Measurements from ENCODE around the gene CPE. TPM values are rescaled to one million over a fixed set of nuclear protein-coding genes. Genes with fewer than 3 reads are reported as not detected.
A peak's percentile ranks its signal among the peaks of the same experiment; 100 is the strongest.

CPE gene
- total and polyA plus RNA-seq, 8 donors = 22.9 to 547 (median 104) TPM

- Histone ChIP-seq H3K27me3 (no peaks in the 10 kb centered on the region), H3K36me3 (no peaks in the 10 kb centered on the region), H3K27ac (no peak overlapping the region), H3K4me1 (no peaks in the 10 kb centered on the region), H3K9me3 (no peaks in the 10 kb centered on the region), H3K4me3 (no peak overlapping the region)
- no peak for DNase-seq
- ATAC-seq = no peak
- WGBS, 2 donors = 95 to 97% methylated on average over 4 of the region's 4 CpGs
- no peak for TF ChIP-seq CTCF (IDR thresholded peaks at IDR 0.05)
- no peak for FAIRE-seq
- intact Hi-C loops (cut with DNase I) = no loop called here
Measured at GRCh38 chr4:165403637-165404036, 24.8 kb downstream of the CPE start.

- Histone ChIP-seq H3K36me3 (no peaks in the 10 kb centered on the region), H3K27me3 (no peaks in the 10 kb centered on the region), H3K9me3 (no peaks in the 10 kb centered on the region), H3K4me3 (no peak overlapping the region), H3K4me1 (no peaks in the 10 kb centered on the region), H3K27ac (no peak overlapping the region)
- TF ChIP-seq CTCF (IDR thresholded peaks at IDR 0.05) = no peak
- DNase-seq = no peak
- intact Hi-C loops (cut with DNase I) = no loop called here
- ATAC-seq = no peak
- 92 to 94% methylated on average over 8 of the region's 8 CpGs for WGBS, 2 donors
- no peak for FAIRE-seq
Measured at GRCh38 chr4:165404080-165404479, 25.3 kb downstream of the CPE start.

GRCh38 chr4:165404696-165405095 is 25.9 kb downstream of the CPE start:
- H3K27me3 ChIP-seq = no peaks in the 10 kb centered on the region
- FAIRE-seq (no peak), DNase-seq (no peak), ATAC-seq (no peak)
- WGBS, 2 donors = 83 to 92% methylated on average over 4 of the region's 4 CpGs
- no peak overlapping the region for H3K27ac ChIP-seq
- no peak for TF ChIP-seq CTCF (IDR thresholded peaks at IDR 0.05)
- H3K4me1 ChIP-seq = no peaks in the 10 kb centered on the region
- H3K4me3 ChIP-seq = no peak overlapping the region
- intact Hi-C loops (cut with DNase I) = no loop called here
- H3K36me3 ChIP-seq = no peaks in the 10 kb centered on the region
- no peaks in the 10 kb centered on the region for H3K9me3 ChIP-seq

- H3K27ac ChIP-seq = no peak overlapping the region
- no peaks in the 10 kb centered on the region for H3K9me3 ChIP-seq
- intact Hi-C loops (cut with DNase I) = no loop called here
- no peaks in the 10 kb centered on the region for H3K36me3 ChIP-seq
- H3K4me1 ChIP-seq = no peaks in the 10 kb centered on the region
- no peak for TF ChIP-seq CTCF (IDR thresholded peaks at IDR 0.05)
- 3 to 12% methylated on average over 2 of the region's 2 CpGs for WGBS, 2 donors
- no peaks in the 10 kb centered on the region for H3K27me3 ChIP-seq
- no peak overlapping the region for H3K4me3 ChIP-seq
- DNase-seq (no peak), FAIRE-seq (no peak), ATAC-seq (peak in 2 of 4 donors; percentile 50 to 60)
Measured at GRCh38 chr4:165410214-165410613, 31.4 kb downstream of the CPE start.

GRCh38 chr4:165415910-165416309 is 37.1 kb downstream of the CPE start:
- no peaks in the 10 kb centered on the region for H3K27me3 ChIP-seq
- no peaks in the 10 kb centered on the region for H3K36me3 ChIP-seq
- DNase-seq (no peak), ATAC-seq (no peak), FAIRE-seq (no peak)
- 84 to 89% methylated on average over 10 of the region's 10 CpGs for WGBS, 2 donors
- no peak overlapping the region for H3K4me3 ChIP-seq
- intact Hi-C loops (cut with DNase I) = no loop called here
- no peaks in the 10 kb centered on the region for H3K4me1 ChIP-seq
- no peak overlapping the region for H3K27ac ChIP-seq
- H3K9me3 ChIP-seq = no peaks in the 10 kb centered on the region
- no peak for TF ChIP-seq CTCF (IDR thresholded peaks at IDR 0.05)

All from pancreas (tissue), 10 donors.